GM18870 (cell line): ENCODE results near the gene PCDHGB5.
"Not testable (repeated sequence)": the region's sequence is repeated elsewhere in the genome, so short reads cannot be mapped to it uniquely, and the experiment has no call there.

Experiments used
- ATAC-seq: cut with Tn5 transposase; IDR thresholded peaks from one replicate; pipeline ENCODE4 v1.9.1; 2021; ENCODE audit warnings: moderate library complexity; ENCODE audit not compliant: unreplicated experiment

Gene PCDHGB5

DNA sequence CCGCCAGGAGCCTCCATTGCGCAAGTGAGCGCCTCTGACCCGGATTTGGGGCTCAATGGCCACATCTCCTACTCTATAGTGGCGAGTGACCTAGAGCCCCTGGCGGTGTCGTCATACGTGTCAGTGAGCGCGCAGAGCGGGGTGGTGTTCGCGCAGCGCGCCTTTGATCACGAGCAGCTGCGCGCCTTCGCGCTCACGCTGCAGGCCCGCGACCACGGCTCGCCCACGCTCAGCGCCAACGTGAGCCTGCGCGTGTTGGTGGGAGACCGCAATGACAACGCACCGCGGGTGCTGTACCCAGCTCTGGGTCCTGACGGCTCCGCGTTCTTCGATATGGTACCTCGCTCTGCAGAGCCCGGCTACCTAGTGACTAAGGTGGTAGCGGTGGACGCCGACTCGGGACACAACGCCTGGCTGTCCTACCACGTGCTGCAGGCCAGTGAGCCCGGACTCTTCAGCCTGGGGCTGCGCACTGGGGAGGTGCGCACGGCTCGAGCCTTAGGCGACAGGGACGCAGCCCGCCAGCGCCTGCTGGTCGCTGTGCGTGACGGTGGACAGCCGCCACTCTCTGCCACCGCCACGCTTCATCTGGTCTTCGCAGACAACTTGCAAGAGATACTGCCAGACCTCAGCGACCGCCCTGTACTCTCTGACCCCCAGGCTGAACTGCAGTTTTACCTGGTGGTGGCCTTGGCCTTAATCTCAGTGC lies 12.0 kb downstream of the PCDHGB5 start:
- ATAC-seq = no peak

DNA sequence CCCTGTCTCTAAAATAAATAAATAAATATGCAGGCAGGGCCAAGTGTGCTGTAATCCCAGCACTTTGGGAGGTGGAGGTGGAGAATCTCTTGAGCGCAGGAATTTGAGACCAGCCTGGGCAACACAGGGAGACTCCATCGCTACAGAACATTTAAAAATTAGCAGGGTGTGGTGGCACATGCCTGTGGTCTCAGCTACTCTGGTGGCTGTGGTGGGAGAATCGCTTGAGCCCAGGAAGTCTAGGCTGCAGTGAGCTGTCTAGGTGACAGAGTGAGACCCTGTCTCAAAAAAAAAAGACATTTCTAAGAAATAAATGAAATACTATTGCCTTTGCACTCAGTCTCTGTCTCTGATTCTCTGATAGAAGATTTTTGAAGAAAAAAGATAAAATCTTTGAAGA lies 13.8 kb downstream of the PCDHGB5 start:
- no peak for ATAC-seq

DNA sequence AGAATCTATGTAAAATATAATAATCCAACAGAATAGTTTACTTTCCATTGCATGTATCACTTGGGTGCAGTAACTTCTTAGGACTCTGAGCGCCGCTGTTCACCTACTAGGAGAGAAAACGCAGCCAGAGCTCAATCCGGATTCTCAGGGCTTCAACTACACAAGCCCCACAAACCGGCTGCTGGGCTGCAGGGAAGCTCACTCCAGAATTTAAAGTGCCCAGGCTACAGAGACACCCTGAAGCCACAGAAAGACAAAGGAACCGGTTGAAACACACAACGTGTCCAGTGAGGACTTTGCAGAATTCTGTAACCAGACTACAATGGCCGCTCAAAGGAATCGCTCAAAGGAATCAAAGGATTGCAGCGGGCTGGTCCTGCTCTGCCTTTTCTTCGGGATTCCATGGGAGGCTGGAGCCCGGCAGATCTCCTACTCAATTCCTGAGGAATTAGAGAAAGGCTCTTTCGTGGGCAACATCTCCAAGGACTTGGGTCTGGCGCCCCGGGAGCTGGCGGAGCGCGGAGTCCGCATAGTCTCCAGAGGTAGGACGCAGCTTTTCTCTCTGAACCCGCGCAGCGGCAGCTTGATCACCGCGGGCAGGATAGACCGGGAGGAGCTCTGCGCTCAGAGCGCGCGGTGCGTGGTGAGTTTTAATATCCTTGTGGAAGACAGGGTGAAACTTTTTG lies 15.2 kb downstream of the PCDHGB5 start, which contains the start of gene PCDHGA10:
TSS of gene PCDHGA10 (plus strand) at position 134 of the 686 bp plus-strand sequence. CDS start at position 323, 189 bp downstream.
- ATAC-seq = peak; percentile 78

- no peak for ATAC-seq
Measured at GRCh38 chr5:141413540-141414069, 15.9 kb downstream of the PCDHGB5 start.

GRCh38 chr5:141414548-141415274 lies 17.0 kb downstream of the PCDHGB5 start:
- not testable (repeated sequence) for ATAC-seq

GRCh38 chr5:141415275-141415618 lies 17.5 kb downstream of the PCDHGB5 start:
- ATAC-seq = not testable (repeated sequence)

DNA sequence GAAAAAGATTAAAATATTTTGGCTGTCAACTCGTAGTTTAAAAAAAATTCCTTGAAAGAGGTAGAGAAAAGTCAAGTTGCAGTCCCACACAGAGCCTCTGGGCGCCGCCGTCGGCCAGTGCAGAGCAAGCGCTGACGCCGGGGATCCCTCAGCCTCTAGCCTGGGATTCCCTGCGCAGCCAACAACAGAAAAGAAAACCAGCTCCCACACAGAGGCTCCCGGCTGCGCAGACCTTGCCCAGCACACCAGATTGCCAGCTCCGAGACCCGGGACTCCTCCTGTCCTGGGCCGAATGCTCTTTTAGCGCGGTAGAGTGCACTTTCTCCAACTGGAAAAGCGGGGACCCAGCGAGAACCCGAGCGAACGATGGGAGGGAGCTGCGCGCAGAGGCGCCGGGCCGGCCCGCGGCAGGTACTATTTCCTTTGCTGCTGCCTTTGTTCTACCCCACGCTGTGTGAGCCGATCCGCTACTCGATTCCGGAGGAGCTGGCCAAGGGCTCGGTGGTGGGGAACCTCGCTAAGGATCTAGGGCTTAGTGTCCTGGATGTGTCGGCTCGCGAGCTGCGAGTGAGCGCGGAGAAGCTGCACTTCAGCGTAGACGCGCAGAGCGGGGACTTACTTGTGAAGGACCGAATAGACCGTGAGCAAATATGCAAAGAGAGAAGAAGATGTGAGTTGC lies 19.9 kb downstream of the PCDHGB5 start, which contains the start of gene PCDHGB7:
TSS of gene PCDHGB7 (plus strand) at position 184 of the 679 bp plus-strand sequence. CDS start at position 367, 183 bp downstream.
- ATAC-seq = peak; percentile 68

DNA sequence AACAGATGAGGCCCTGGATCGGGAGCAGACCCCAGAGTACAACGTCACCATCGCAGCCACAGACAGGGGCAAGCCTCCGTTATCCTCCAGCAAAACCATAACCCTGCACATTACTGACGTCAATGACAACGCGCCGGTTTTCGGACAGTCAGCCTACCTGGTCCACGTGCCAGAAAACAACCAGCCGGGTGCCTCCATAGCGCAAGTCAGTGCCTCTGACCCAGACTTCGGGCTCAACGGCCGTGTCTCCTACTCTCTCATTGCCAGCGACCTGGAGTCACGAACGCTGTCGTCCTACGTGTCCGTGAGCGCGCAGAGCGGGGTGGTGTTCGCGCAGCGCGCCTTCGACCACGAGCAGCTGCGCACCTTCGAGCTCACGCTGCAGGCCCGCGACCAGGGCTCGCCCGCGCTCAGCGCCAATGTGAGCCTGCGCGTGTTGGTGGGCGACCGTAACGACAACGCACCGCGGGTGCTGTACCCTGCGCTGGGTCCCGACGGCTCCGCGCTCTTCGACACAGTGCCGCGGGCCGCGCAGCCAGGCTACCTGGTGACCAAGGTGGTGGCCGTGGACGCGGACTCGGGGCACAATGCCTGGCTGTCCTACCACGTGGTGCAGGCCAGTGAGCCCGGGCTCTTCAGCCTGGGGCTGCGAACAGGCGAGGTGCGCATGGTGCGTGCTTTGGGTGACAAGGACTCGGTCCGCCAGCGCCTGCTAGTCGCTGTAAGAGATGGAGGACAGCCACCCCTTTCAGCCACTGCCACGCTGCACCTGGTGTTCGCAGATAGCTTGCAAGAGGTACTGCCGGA lies 21.5 kb downstream of the PCDHGB5 start:
- no peak for ATAC-seq

DNA sequence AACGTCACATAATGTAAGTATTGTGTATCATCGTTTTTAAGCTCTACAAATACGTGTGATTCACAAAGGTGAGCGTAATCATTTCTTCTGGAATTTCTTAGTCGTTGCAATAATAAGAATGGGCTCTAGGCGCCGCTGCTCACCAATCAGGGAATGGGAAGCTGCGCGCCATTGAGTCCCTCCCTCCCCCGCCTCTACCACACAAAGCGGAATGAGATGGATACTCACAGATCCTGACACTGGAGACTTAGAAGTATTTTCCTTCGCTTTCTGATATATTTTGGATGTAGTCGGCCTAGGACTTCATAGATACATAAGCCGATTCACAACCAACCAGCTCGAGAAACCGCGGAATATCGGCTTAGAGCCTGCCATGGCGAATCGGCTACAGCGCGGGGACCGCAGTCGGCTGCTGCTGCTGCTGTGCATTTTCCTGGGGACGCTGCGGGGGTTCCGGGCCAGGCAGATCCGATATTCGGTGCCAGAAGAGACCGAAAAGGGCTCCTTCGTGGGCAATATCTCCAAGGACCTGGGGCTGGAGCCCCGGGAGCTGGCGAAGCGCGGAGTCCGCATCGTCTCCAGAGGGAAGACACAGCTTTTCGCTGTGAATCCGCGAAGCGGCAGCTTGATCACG lies 23.2 kb downstream of the PCDHGB5 start, which contains the start of gene PCDHGA11:
TSS of gene PCDHGA11 (plus strand) at position 197 of the 634 bp plus-strand sequence. CDS start at position 374, 177 bp downstream.
- ATAC-seq = no peak

GRCh38 chr5:141421489-141421855 lies 23.7 kb downstream of the PCDHGB5 start:
- ATAC-seq = no peak

GRCh38 chr5:141422742-141423291 lies 25.1 kb downstream of the PCDHGB5 start:
- ATAC-seq = no peak

DNA sequence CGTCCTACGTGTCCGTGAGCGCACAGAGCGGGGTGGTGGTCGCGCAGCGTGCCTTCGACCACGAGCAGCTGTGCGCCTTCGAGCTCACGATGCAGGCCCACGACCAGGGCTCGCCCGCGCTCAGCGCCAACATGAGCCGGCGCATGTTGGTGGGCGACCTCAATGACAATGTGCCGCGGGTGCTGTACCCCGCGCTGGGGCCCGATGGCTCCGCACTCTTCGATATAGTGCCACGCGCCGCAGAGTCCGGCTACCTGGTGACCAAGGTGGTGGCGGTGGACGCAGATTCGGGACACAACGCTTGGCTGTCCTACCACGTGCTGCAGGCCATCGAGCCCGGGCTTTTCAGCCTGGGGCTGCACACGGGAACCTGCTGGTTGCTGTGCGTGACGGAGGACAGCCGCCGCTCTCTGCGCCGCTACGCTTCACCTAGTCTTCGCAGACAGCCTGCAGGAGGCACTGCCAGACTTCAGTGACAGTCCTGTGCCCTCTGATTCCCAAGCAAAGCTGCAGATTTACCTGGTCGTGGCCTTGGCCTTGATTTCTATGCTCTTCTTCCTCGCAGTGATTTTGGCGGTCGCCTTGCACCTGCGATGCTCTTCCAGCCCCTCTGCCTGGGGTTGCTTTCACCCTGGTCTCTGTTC lies 30.2 kb downstream of the PCDHGB5 start:
- ATAC-seq = no peak

GRCh38 chr5:141430332-141431113 lies 32.8 kb downstream of the PCDHGB5 start, which contains the start of gene PCDHGA12:
TSS of gene PCDHGA12 (plus strand) at chr5:141430507. CDS start at chr5:141430760, 253 bp downstream.
- ATAC-seq = peak; percentile 93

DNA sequence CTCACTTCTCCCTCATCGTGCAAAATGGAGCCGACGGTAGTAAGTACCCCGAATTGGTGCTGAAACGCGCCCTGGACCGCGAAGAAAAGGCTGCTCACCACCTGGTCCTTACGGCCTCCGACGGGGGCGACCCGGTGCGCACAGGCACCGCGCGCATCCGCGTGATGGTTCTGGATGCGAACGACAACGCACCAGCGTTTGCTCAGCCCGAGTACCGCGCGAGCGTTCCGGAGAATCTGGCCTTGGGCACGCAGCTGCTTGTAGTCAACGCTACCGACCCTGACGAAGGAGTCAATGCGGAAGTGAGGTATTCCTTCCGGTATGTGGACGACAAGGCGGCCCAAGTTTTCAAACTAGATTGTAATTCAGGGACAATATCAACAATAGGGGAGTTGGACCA lies 33.5 kb downstream of the PCDHGB5 start:
- ATAC-seq = no peak

GRCh38 chr5:141432308-141432707 lies 34.6 kb downstream of the PCDHGB5 start:
- not testable (repeated sequence) for ATAC-seq

DNA sequence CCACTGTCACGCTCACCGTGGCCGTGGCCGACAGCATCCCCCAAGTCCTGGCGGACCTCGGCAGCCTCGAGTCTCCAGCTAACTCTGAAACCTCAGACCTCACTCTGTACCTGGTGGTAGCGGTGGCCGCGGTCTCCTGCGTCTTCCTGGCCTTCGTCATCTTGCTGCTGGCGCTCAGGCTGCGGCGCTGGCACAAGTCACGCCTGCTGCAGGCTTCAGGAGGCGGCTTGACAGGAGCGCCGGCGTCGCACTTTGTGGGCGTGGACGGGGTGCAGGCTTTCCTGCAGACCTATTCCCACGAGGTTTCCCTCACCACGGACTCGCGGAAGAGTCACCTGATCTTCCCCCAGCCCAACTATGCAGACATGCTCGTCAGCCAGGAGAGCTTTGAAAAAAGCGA lies 35.0 kb downstream of the PCDHGB5 start:
- ATAC-seq = not testable (repeated sequence)

GRCh38 chr5:141434006-141434405 lies 36.3 kb downstream of the PCDHGB5 start:
- ATAC-seq = no peak

DNA sequence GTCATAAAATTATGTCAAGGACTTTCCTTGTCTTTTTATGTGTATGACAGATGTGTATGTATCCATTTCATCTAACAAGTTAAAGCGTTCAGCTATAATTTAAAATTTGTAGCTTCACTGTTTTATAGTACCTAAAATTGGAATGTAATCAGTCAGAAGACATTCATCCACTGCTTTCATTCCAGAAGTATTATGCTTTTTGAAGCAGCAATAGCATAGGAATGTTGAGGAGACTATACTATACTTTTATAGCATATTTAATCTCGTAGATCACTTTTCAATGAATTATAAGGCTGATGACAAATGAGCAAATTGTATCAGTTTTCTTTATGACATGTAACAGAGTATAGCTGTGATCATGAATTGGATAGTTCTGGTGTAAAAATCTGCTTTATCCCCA lies 39.5 kb downstream of the PCDHGB5 start:
- no peak for ATAC-seq
